H1 (cell line): ENCODE measurements around the gene H1-8. TPM values are rescaled to one million over a fixed set of nuclear protein-coding genes. Genes with fewer than 3 reads are reported as not detected.
A peak's percentile ranks its signal among the peaks of the same experiment; 100 is the strongest.

Experiments used
- CTCF ChIA-PET: fragments of 300-600 bp; sonication (Branson Sonifier 250); formaldehyde crosslinking; loops from one replicate; lab custom pipeline; 2021; ENCODE audit not compliant: partially characterized antibody; lab: Charles Lee
- POLR2A ChIA-PET: fragments of 300-600 bp; sonication (Branson Sonifier 250); formaldehyde crosslinking; loops from one replicate; lab custom pipeline; 2021; ENCODE audit warnings: inconsistent platforms; ENCODE audit not compliant: partially characterized antibody; lab: Charles Lee
- DNase-seq, 2 experiments: peaks; one replicate each; pipeline versions ENCODE4 v3.0.0 to v3.0.0-alpha.2; 2010 to 2022; ENCODE audit warnings: low spot score in 2 of 2, low read depth in 1 of 2, mixed read lengths in 1 of 2
- FAIRE-seq: peaks from 2 replicates; lab custom pipeline; 2011; peaks lifted over from hg19 to GRCh38; lab: Jason Lieb, UNC
- H2AFZ ChIP-seq: 2 replicates; pipeline ENCODE4 v1.8.1; 2012; ENCODE audit warnings: low read length, inconsistent platforms
- H2AK5ac ChIP-seq: 2 replicates; pipeline ENCODE4 v1.6.1; 2013; ENCODE audit warnings: low read depth, low read length
- H2BK120ac ChIP-seq: replicated peaks from 2 replicates; pipeline ENCODE3; 2013; ENCODE audit warnings: low read depth, low read length, inconsistent platforms
- H2BK12ac ChIP-seq: 2 replicates; pipeline ENCODE4 v1.6.1; 2013; ENCODE audit warnings: low read depth, low read length
- H2BK15ac ChIP-seq: 2 replicates; pipeline ENCODE4 v1.6.1; 2013; ENCODE audit warnings: low read length
- H2BK20ac ChIP-seq: 2 replicates; pipeline ENCODE4 v1.6.1; 2013; ENCODE audit warnings: low read length
- H2BK5ac ChIP-seq: 2 replicates; pipeline ENCODE4 v1.6.1; 2013; ENCODE audit warnings: low read depth, low read length
- H3K14ac ChIP-seq: 2 replicates; pipeline ENCODE4 v1.6.1; 2013; ENCODE audit warnings: inconsistent platforms; ENCODE audit not compliant: insufficient read length
- H3K18ac ChIP-seq: 2 replicates; pipeline ENCODE4 v1.6.1; 2013; ENCODE audit warnings: low read length; ENCODE audit errors: extremely low read depth
- H3K23ac ChIP-seq: 2 replicates; pipeline ENCODE4 v1.6.1; 2013; ENCODE audit warnings: inconsistent platforms; ENCODE audit not compliant: insufficient read length
- H3K23me2 ChIP-seq: 2 replicates; pipeline ENCODE4 v1.6.1; 2013; ENCODE audit warnings: low read depth, low read length
- H3K27ac ChIP-seq: 2 replicates; pipeline ENCODE4 v1.6.1; 2011; ENCODE audit warnings: low read depth, low read length, inconsistent platforms
- H3K27me3 ChIP-seq, 4 experiments: replicated peaks in 1 of 4; 1 replicate in 1 of 4; 2 replicates in 3 of 4; pipeline versions ENCODE4 v1.6.1 to v1.8.1; 2011 to 2013; ENCODE audit warnings: low read length in 3 of 4, mild to moderate bottlenecking in 3 of 4, inconsistent platforms in 2 of 4, mixed read lengths in 2 of 4, moderate library complexity in 1 of 4; ENCODE audit not compliant: control insufficient read depth in 3 of 4, insufficient read depth in 3 of 4; ENCODE audit errors: extremely low read depth in 1 of 4
- H3K36me3 ChIP-seq, 4 experiments: 2 replicates each; pipeline versions ENCODE4 v1.6.1 to v1.8.1; 2011 to 2013; ENCODE audit warnings: mild to moderate bottlenecking in 4 of 4, low read length in 3 of 4, moderate library complexity in 2 of 4, control low read depth in 1 of 4, inconsistent platforms in 1 of 4; ENCODE audit not compliant: insufficient read depth in 4 of 4, control insufficient read depth in 2 of 4
- H3K4ac ChIP-seq: replicated peaks from 2 replicates; pipeline ENCODE3; 2013; ENCODE audit warnings: low read length, low read depth, mixed read lengths, inconsistent platforms; ENCODE audit not compliant: insufficient read length
- H3K4me1 ChIP-seq, 4 experiments: replicated peaks in 1 of 4; 1 replicate in 1 of 4; 2 replicates in 3 of 4; pipeline versions ENCODE4 v1.6.1 to v1.8.1; 2011 to 2013; ENCODE audit warnings: low read length in 3 of 4, inconsistent platforms in 2 of 4, mixed read lengths in 1 of 4; ENCODE audit not compliant: insufficient read depth in 4 of 4, control insufficient read depth in 3 of 4
- H3K4me2 ChIP-seq, 2 experiments: 2 replicates each; pipeline versions ENCODE4 v1.6.1 to v1.8.1; 2011 to 2013; ENCODE audit warnings: low read depth in 2 of 2, low read length in 2 of 2, control low read depth in 1 of 2, inconsistent platforms in 1 of 2, mild to moderate bottlenecking in 1 of 2; ENCODE audit not compliant: insufficient read depth in 1 of 2
- H3K4me3 ChIP-seq, 4 experiments: fragments of 200-600, 300-600 bp in 1 of 4; sonication (generic), shearing (Covaris generic), sonication (Bioruptor Twin) in 1 of 4; 2 replicates each; pipeline versions ENCODE4 v1.5.1 to v1.8.1; 2011 to 2016; ENCODE audit warnings: low read length in 4 of 4, low read depth in 3 of 4, control low read depth in 2 of 4, inconsistent platforms in 2 of 4, mild to moderate bottlenecking in 2 of 4, mixed read lengths in 1 of 4, moderate library complexity in 1 of 4; ENCODE audit not compliant: insufficient read depth in 2 of 4; ENCODE audit errors: extremely low read depth in 1 of 4
- H3K56ac ChIP-seq: replicated peaks from 2 replicates; pipeline ENCODE3; 2013; ENCODE audit warnings: low read depth, mild to moderate bottlenecking, mixed read lengths, low read length, inconsistent platforms; ENCODE audit not compliant: insufficient read length
- H3K79me1 ChIP-seq: 2 replicates; pipeline ENCODE4 v1.6.1; 2013; ENCODE audit warnings: low read depth, low read length, control low read depth
- H3K79me2 ChIP-seq, 2 experiments: 2 replicates each; pipeline versions ENCODE4 v1.6.1 to v1.8.1; 2012 to 2013; ENCODE audit warnings: low read length in 2 of 2, mild to moderate bottlenecking in 2 of 2, inconsistent platforms in 1 of 2; ENCODE audit not compliant: insufficient read depth in 2 of 2, control insufficient read depth in 1 of 2
- H3K9ac ChIP-seq, 4 experiments: replicated peaks in 1 of 4; 1 replicate in 1 of 4; 2 replicates in 3 of 4; pipeline versions ENCODE4 v1.6.1 to v1.8.1; 2011 to 2013; ENCODE audit warnings: low read depth in 3 of 4, low read length in 3 of 4, control low read depth in 2 of 4, mild to moderate bottlenecking in 2 of 4, moderate library complexity in 2 of 4, inconsistent platforms in 1 of 4; ENCODE audit errors: extremely low read depth in 1 of 4
- H3K9me3 ChIP-seq, 2 experiments: 2 replicates each; pipeline versions ENCODE4 v1.6.1 to v1.8.1; 2012 to 2013; ENCODE audit warnings: mild to moderate bottlenecking in 2 of 2, moderate library complexity in 2 of 2, control low read depth in 1 of 2, inconsistent platforms in 1 of 2, low read depth in 1 of 2, low read length in 1 of 2, mixed read lengths in 1 of 2; ENCODE audit not compliant: insufficient read depth in 2 of 2
- H4K20me1 ChIP-seq, 2 experiments: replicated peaks in 1 of 2; 2 replicates each; pipeline versions ENCODE3 to v1.8.1; 2011 to 2013; ENCODE audit warnings: inconsistent platforms in 2 of 2, low read length in 2 of 2, mild to moderate bottlenecking in 1 of 2; ENCODE audit not compliant: insufficient read depth in 2 of 2, control insufficient read depth in 1 of 2
- H4K5ac ChIP-seq: 2 replicates; pipeline ENCODE4 v1.6.1; 2013; ENCODE audit warnings: low read length, low read depth, mixed read lengths, inconsistent platforms; ENCODE audit not compliant: insufficient read length
- H4K8ac ChIP-seq: 2 replicates; pipeline ENCODE4 v1.8.0; 2013; ENCODE audit warnings: mild to moderate bottlenecking, moderate library complexity, low read length, inconsistent platforms; ENCODE audit not compliant: insufficient read depth; ENCODE audit errors: extremely low read depth
- H4K91ac ChIP-seq: replicated peaks from 2 replicates; pipeline ENCODE3; 2013; ENCODE audit warnings: low read length, mixed read lengths, inconsistent platforms; ENCODE audit not compliant: insufficient read length
- ASH2L ChIP-seq: fragments of 200-600, 300-600 bp; sonication (generic); IDR thresholded peaks from one replicate; pipeline ENCODE4 v1.7.1; 2017; ENCODE audit warnings: low read length
- GABPA ChIP-seq: IDR thresholded peaks from 2 replicates; pipeline ENCODE4 v1.6.1; 2011; ENCODE audit warnings: mild to moderate bottlenecking, low read length, moderate library complexity, borderline replicate concordance; ENCODE audit not compliant: insufficient read depth
- KDM1A ChIP-seq: fragments of 200-600, 300-600 bp; sonication (generic); IDR thresholded peaks from 2 replicates; pipeline ENCODE4 v1.7.1; 2016; ENCODE audit warnings: mild to moderate bottlenecking, low read length, borderline replicate concordance
- RXRA ChIP-seq: IDR thresholded peaks from 2 replicates; pipeline ENCODE4 v1.6.1; 2011; ENCODE audit warnings: low read depth, mild to moderate bottlenecking, low read length, moderate library complexity; ENCODE audit not compliant: insufficient read depth
- SIRT6 ChIP-seq: IDR thresholded peaks from one replicate; pipeline ENCODE4 v1.7.1; 2012; ENCODE audit warnings: low read length, inconsistent platforms
- SIX5 ChIP-seq: IDR thresholded peaks from 2 replicates; pipeline ENCODE4 v1.6.1; 2011; ENCODE audit warnings: mild to moderate bottlenecking, low read depth, low read length
- SRF ChIP-seq: IDR thresholded peaks from 2 replicates; pipeline ENCODE4 v1.6.1; 2011; ENCODE audit warnings: mild to moderate bottlenecking, low read depth, low read length, moderate library complexity
- SUZ12 ChIP-seq: fragments of 200-600 bp; sonication (generic); IDR thresholded peaks from 2 replicates; pipeline ENCODE4 v1.6.1; 2012; ENCODE audit warnings: mild to moderate bottlenecking, inconsistent platforms, low read length, moderate library complexity, mixed read lengths
- TBP ChIP-seq: IDR thresholded peaks from 2 replicates; pipeline ENCODE4 v1.6.1; 2011; ENCODE audit warnings: low read depth, low read length, improper control_type of control experiment
- TEAD4 ChIP-seq: IDR thresholded peaks from 2 replicates; pipeline ENCODE4 v1.6.1; 2012; ENCODE audit warnings: low read depth, low read length, inconsistent platforms, mixed read lengths
- YY1 ChIP-seq: IDR thresholded peaks from 2 replicates; pipeline ENCODE4 v1.6.1; 2011; ENCODE audit warnings: low read depth, mild to moderate bottlenecking, low read length
- WGBS, 2 experiments: shearing (Covaris generic) in 1 of 2; methylation state at CpG; one replicate each; pipeline versions ENCODE4 v1.1.6 to v1.1.7; 2013 to 2015; ENCODE audit warnings: low lambda C conversion rate in 2 of 2, mixed read lengths in 2 of 2, inconsistent platforms in 1 of 2, low coverage in 1 of 2, missing lambda C conversion rate in 1 of 2; ENCODE audit not compliant: insufficient replicate concordance in 2 of 2, insufficient coverage in 1 of 2, insufficient read length in 1 of 2; ENCODE audit errors: extremely low coverage in 1 of 2, missing lambda C conversion rate in 1 of 2; 5-methylcytosine and 5-hydroxymethylcytosine counted together
- polyA plus RNA-seq, 7 experiments: library from polyadenylated mRNA; depleted of rRNA in 3 of 7; stranded (reverse) in 5 of 7; unstranded in 2 of 7; fragments of >200 nt in 5 of 7; fragments of 200-250 nt in 2 of 7; gene quantifications; 1 replicate in 5 of 7; 2 replicates in 1 of 7; 4 replicates in 1 of 7; pipeline versions ENCODE4 v1.2.1 to v1.2.3, GENCODE V29; 2011 to 2013; ENCODE audit warnings: missing spikeins in 2 of 7, mixed read lengths in 2 of 7
- total RNA-seq: library from RNA; stranded (reverse); fragmentation: NEBNext Ultra II Directional; extraction: Animal tissue kit (Norgen Biotek cat#: 25700); gene quantifications from 2 replicates; pipeline ENCODE4 v1.2.1, GENCODE V29; 2021
- TF ChIP-seq, protein P1 (sequence below), 3 experiments: IDR thresholded peaks; 1 replicate in 2 of 3; 2 replicates in 1 of 3; pipeline versions ENCODE4 v1.5.1 to v1.6.1; 2011; ENCODE audit warnings: low read length in 3 of 3, mild to moderate bottlenecking in 3 of 3, inconsistent platforms in 2 of 3, low read depth in 1 of 3, moderate library complexity in 1 of 3; ENCODE audit not compliant: insufficient read depth in 1 of 3; ENCODE audit errors: control extremely low read depth in 1 of 3

H1-8 gene
- total and polyA plus RNA-seq, 2 of the 8 experiments (the other 6 are each of a cell fraction or from before 2014, with no cell fraction given), result not detected

DNA sequence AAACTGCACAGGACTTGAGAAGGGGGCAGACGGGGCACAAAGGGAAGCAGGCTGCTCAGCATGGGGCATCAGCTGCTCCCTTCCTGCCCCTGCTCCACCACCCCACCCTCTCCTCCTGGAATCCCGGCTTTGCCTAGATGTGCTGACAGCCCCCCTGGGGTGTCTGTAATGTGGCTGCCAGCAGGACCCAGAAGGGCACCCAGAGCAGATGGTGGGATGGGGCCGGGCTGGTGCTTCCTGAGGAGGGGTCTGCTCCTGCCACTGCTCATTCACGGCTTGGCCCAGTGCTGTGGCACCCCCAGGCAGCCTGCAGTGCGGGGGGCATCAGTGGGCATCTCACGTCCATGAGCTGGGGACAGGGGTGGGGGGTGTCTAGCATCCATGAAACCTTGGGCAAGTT, 10.2 kb downstream of the H1-8 start:
- Histone ChIP-seq H4K5ac (no peak overlapping the region), H2BK15ac (peak overlapping the region; percentile 55; the same call in 1 of the 2 replicates), H3K36me3 (no peaks in the 10 kb centered on the region), H3K4me2 (no peak overlapping the region), H3K4me3 (no peak overlapping the region), H3K23ac (no peak overlapping the region), H3K23me2 (no peaks in the 10 kb centered on the region; the same call in 1 of the 2 replicates), H3K56ac (no peak overlapping the region), H3K79me1 (no peaks in the 10 kb centered on the region), H3K18ac (peak overlapping the region; percentile 68; the same call in 1 of the 2 replicates), H2AFZ (no peak overlapping the region), H3K27ac (no peak overlapping the region), H3K79me2 (no peaks in the 10 kb centered on the region), H4K8ac (no peak overlapping the region), H3K4me1 (peaks cover 3 to 19% (median 10%) of the 10 kb centered on the region in 4 experiments), H4K20me1 (peaks cover 0 to 1% of the 10 kb centered on the region in 2 experiments), H2AK5ac (no peak overlapping the region), H3K4ac (no peak overlapping the region), H2BK120ac (no peak overlapping the region), H3K27me3 (no peaks in the 10 kb centered on the region; a peak in 1 of 7 replicates), H3K9ac (no peak overlapping the region), H3K9me3 (no peaks in the 10 kb centered on the region), H4K91ac (peak overlapping the region; percentile 0), H2BK12ac (no peak overlapping the region), H2BK5ac (no peak overlapping the region), H2BK20ac (no peak overlapping the region), H3K14ac (no peak overlapping the region)
- 86% methylated on average over 6 of the region's 6 CpGs; no CpG with 5 or more reads in 1 of the 2 experiments for WGBS, 2 experiments
- TF ChIP-seq, protein P1, sequence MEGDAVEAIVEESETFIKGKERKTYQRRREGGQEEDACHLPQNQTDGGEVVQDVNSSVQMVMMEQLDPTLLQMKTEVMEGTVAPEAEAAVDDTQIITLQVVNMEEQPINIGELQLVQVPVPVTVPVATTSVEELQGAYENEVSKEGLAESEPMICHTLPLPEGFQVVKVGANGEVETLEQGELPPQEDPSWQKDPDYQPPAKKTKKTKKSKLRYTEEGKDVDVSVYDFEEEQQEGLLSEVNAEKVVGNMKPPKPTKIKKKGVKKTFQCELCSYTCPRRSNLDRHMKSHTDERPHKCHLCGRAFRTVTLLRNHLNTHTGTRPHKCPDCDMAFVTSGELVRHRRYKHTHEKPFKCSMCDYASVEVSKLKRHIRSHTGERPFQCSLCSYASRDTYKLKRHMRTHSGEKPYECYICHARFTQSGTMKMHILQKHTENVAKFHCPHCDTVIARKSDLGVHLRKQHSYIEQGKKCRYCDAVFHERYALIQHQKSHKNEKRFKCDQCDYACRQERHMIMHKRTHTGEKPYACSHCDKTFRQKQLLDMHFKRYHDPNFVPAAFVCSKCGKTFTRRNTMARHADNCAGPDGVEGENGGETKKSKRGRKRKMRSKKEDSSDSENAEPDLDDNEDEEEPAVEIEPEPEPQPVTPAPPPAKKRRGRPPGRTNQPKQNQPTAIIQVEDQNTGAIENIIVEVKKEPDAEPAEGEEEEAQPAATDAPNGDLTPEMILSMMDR (IDR thresholded peaks at IDR 0.05; ENCODE audit: control extremely low read depth in 1 of 3, insufficient read depth in 1 of 3, low read depth in 1 of 3, low read length in 3 of 3), result no peak
- no peak for TF ChIP-seq TEAD4
- TF ChIP-seq TBP, result no peak
- no peak for TF ChIP-seq SIRT6
- no peak for TF ChIP-seq YY1
- TF ChIP-seq GABPA, result no peak
- TF ChIP-seq SIX5, result no peak
- TF ChIP-seq SUZ12, result no peak
- no peak for TF ChIP-seq KDM1A
- no peak for TF ChIP-seq RXRA
- no peak for TF ChIP-seq SRF
- no peak for TF ChIP-seq ASH2L
- FAIRE-seq (no peak), DNase-seq (no peak)
- ChIA-PET CTCF (interaction anchor here (0.6 to 11.3 kb wide), 9 partner anchors 9 to 398 kb away, joined by 3 to 93 read pairs (median 5); partner anchors contain the start of gene H1-8), POLR2A (no interaction called here)
